GM12878 (cell line): ENCODE data around the gene ANKDD1A.

Experiments used
- BCL3 ChIP-seq: IDR thresholded peaks from 2 replicates; pipeline ENCODE4 v1.6.1; 2011; ENCODE audit warnings: borderline replicate concordance, low read depth, mild to moderate bottlenecking, moderate library complexity, low read length; ENCODE audit not compliant: insufficient read depth, poor library complexity, severe bottlenecking
- EGR1 ChIP-seq, 2 experiments: IDR thresholded peaks; 1 replicate in 1 of 2; 2 replicates in 1 of 2; pipeline ENCODE4 v1.6.1; 2011 to 2012; ENCODE audit warnings: low read depth in 2 of 2, low read length in 2 of 2, borderline replicate concordance in 1 of 2, mild to moderate bottlenecking in 1 of 2, moderate library complexity in 1 of 2
- ESRRA ChIP-seq: IDR thresholded peaks from 2 replicates; pipeline ENCODE4 v1.6.1; 2012; ENCODE audit warnings: mild to moderate bottlenecking, low read length, improper control_type of control experiment
- EZH2 ChIP-seq: IDR thresholded peaks from 2 replicates; pipeline ENCODE4 v1.6.1; 2012; ENCODE audit warnings: low read depth, mild to moderate bottlenecking, control low read depth, inconsistent platforms, low read length, borderline replicate concordance; ENCODE audit not compliant: control insufficient read depth
- IKZF1 ChIP-seq: fragments of 450-650 bp; conservative IDR thresholded peaks from 2 replicates; pipeline ENCODE4 v1.6.1; 2017; ENCODE audit warnings: antibody characterized with exemption, mild to moderate bottlenecking
- NFYA ChIP-seq: IDR thresholded peaks from 2 replicates; pipeline ENCODE4 v1.6.1; 2011; ENCODE audit warnings: low read depth, mild to moderate bottlenecking, low read length, improper control_type of control experiment, borderline replicate concordance
- POLR2AphosphoS5 ChIP-seq: IDR thresholded peaks from 2 replicates; pipeline ENCODE4 v1.6.1; 2011; ENCODE audit warnings: mild to moderate bottlenecking, low read length, inconsistent platforms
- SMAD5 ChIP-seq: IDR thresholded peaks from 2 replicates; pipeline ENCODE4 v1.6.1; 2016; ENCODE audit warnings: antibody characterized with exemption, low read depth
- STAT3 ChIP-seq: IDR thresholded peaks from 2 replicates; pipeline ENCODE4 v1.6.1; 2011; ENCODE audit warnings: low read depth, low read length, improper control_type of control experiment
- TAF1 ChIP-seq: IDR thresholded peaks from 2 replicates; pipeline ENCODE4 v1.6.1; 2011; ENCODE audit warnings: mild to moderate bottlenecking, low read depth, low read length, borderline replicate concordance
- ZNF592 ChIP-seq: fragments of 450-650 bp; IDR thresholded peaks from 2 replicates; pipeline ENCODE4 v1.6.1; 2017; ENCODE audit warnings: mild to moderate bottlenecking, moderate library complexity
- TF ChIP-seq, protein P1 (sequence below), 3 experiments: IDR thresholded peaks in 2 of 3; conservative IDR thresholded peaks in 1 of 3; 2 replicates each; pipeline ENCODE4 v1.5.1; 2011; ENCODE audit warnings: low read depth in 3 of 3, low read length in 3 of 3, mild to moderate bottlenecking in 3 of 3, control low read depth in 2 of 3, moderate library complexity in 2 of 3, inconsistent platforms in 1 of 3, mixed read lengths in 1 of 3; ENCODE audit not compliant: control insufficient read depth in 2 of 3, insufficient read depth in 1 of 3; ENCODE audit errors: extremely low read depth in 1 of 3

DNA sequence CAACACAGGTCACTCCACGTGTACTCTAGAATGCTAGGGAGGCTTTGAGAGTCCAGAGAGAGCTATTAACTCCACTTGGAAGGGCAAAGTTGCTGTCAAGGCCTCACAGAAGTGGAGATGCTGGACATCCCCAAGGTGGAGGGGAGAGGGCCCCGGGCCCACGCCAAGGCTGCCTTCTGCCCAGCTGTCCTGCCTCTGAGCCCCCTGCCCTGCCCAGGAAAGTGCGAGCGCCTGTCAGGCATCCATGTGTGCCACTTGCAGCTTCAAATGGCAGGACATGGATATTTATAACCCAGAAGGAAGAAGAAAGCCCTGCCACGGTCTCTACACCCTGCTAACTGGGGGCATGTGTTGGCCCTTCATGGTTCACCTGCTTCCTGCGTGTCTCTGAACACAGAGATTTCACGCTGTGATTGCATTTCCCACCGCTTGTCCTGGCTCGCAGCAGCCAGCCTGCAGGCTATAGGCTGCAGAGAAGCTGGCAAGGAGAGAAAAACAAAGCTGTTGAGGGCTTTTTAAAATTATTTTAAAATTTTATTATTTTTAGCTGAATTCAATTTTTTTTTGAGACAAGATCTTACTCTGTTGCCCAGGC, 17.0 kb downstream of the ANKDD1A start:
- TF ChIP-seq EGR1 (IDR thresholded peaks at IDR 0.05; ENCODE audit: borderline replicate concordance in 1 of 2, low read depth in 2 of 2, low read length in 2 of 2) (no peak), NFYA (no peak), STAT3 (no peak), TAF1 (no peak), ESRRA (no peak), POLR2AphosphoS5 (no peak), ZNF592 (no peak), IKZF1 (no peak), SMAD5 (no peak), EZH2 (no peak), BCL3 (no peak)
- TF ChIP-seq, protein P1, sequence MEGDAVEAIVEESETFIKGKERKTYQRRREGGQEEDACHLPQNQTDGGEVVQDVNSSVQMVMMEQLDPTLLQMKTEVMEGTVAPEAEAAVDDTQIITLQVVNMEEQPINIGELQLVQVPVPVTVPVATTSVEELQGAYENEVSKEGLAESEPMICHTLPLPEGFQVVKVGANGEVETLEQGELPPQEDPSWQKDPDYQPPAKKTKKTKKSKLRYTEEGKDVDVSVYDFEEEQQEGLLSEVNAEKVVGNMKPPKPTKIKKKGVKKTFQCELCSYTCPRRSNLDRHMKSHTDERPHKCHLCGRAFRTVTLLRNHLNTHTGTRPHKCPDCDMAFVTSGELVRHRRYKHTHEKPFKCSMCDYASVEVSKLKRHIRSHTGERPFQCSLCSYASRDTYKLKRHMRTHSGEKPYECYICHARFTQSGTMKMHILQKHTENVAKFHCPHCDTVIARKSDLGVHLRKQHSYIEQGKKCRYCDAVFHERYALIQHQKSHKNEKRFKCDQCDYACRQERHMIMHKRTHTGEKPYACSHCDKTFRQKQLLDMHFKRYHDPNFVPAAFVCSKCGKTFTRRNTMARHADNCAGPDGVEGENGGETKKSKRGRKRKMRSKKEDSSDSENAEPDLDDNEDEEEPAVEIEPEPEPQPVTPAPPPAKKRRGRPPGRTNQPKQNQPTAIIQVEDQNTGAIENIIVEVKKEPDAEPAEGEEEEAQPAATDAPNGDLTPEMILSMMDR (IDR thresholded peaks at IDR 0.05 in 2 of 3, conservative IDR thresholded peaks at IDR 0.05 in 1 of 3; ENCODE audit: control insufficient read depth in 2 of 3, extremely low read depth in 1 of 3, insufficient read depth in 1 of 3, low read depth in 3 of 3, low read length in 3 of 3): no peak
